Measurements from ENCODE around the gene PKD1L1.
"Not testable (repeated sequence)": the region's sequence is repeated elsewhere in the genome, so short reads cannot be mapped to it uniquely, and the experiment has no call there.

Gene PKD1L1, protein sequence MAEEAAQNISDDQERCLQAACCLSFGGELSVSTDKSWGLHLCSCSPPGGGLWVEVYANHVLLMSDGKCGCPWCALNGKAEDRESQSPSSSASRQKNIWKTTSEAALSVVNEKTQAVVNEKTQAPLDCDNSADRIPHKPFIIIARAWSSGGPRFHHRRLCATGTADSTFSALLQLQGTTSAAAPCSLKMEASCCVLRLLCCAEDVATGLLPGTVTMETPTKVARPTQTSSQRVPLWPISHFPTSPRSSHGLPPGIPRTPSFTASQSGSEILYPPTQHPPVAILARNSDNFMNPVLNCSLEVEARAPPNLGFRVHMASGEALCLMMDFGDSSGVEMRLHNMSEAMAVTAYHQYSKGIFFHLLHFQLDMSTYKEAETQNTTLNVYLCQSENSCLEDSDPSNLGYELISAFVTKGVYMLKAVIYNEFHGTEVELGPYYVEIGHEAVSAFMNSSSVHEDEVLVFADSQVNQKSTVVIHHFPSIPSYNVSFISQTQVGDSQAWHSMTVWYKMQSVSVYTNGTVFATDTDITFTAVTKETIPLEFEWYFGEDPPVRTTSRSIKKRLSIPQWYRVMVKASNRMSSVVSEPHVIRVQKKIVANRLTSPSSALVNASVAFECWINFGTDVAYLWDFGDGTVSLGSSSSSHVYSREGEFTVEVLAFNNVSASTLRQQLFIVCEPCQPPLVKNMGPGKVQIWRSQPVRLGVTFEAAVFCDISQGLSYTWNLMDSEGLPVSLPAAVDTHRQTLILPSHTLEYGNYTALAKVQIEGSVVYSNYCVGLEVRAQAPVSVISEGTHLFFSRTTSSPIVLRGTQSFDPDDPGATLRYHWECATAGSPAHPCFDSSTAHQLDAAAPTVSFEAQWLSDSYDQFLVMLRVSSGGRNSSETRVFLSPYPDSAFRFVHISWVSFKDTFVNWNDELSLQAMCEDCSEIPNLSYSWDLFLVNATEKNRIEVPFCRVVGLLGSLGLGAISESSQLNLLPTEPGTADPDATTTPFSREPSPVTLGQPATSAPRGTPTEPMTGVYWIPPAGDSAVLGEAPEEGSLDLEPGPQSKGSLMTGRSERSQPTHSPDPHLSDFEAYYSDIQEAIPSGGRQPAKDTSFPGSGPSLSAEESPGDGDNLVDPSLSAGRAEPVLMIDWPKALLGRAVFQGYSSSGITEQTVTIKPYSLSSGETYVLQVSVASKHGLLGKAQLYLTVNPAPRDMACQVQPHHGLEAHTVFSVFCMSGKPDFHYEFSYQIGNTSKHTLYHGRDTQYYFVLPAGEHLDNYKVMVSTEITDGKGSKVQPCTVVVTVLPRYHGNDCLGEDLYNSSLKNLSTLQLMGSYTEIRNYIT (N-terminal part only)

GRCh38 chr7:47948141-47948790 lies at the start of gene PKD1L1:
TSS of gene PKD1L1 (minus strand) at chr7:47948466. CDS start at chr7:47948440, 26 bp downstream.
- no peak for DNase-seq (ENCODE audit: low read depth)

- DNase-seq (ENCODE audit: low read depth), result no peak
These were observed 44.2 kb upstream of the PKD1L1 start for GRCh38 chr7:47992446-47992845.

DNA sequence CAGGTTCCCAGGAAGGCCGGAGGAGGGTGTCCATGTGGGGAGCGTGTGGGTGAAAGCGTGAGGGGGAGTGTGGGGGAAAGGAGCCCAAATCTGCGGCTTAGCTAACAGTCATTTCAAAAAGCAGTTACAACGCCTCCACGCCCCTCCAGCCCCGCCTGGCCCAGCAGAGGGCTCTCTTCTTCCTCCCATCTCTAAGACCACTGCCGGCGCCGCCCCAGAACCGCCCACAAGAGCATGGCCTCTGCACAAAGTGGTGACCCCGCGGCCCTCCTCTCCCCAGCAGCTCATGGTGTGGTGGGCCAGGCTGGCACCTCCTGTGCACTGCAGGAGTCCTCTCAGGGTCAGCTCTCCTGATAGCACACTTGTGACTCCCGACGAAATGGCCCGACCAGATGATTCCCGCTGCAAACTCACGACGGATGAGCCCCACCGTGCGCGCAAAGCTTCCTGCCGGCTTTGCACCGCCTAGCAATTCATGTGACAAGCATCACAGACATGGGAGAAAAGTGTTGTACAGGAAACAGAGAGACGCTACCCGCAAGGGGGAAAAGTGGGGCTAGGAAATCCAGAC lies 43.6 kb upstream of the PKD1L1 start:
- peak; percentile 78 for DNase-seq (ENCODE audit: low read depth)

DNA sequence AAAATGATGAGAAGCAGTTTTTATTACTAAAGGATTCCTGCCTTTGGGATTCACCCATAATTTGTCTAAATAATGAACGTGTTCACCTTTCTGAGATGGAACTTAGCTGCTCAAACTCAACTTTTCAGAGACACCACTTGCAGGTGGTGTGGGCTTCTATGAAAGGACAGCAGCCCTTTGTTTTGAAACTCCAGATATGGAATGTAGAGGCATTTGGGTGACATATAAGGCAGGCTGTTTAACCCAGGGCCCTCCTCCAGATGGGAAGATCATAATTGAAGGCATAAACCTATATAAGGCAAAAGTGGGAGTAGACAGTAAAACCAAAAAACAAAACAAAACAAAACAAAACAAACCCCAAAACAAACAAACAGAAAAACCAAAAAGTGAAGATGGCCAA lies 43.0 kb upstream of the PKD1L1 start:
- no peak for DNase-seq (ENCODE audit: low read depth)

- DNase-seq (ENCODE audit: low read depth), result no peak
These were observed 42.3 kb upstream of the PKD1L1 start for GRCh38 chr7:47990592-47990991.

- not testable (repeated sequence) for DNase-seq (ENCODE audit: low read depth)
These were observed 41.5 kb upstream of the PKD1L1 start for GRCh38 chr7:47989607-47990400.

DNA sequence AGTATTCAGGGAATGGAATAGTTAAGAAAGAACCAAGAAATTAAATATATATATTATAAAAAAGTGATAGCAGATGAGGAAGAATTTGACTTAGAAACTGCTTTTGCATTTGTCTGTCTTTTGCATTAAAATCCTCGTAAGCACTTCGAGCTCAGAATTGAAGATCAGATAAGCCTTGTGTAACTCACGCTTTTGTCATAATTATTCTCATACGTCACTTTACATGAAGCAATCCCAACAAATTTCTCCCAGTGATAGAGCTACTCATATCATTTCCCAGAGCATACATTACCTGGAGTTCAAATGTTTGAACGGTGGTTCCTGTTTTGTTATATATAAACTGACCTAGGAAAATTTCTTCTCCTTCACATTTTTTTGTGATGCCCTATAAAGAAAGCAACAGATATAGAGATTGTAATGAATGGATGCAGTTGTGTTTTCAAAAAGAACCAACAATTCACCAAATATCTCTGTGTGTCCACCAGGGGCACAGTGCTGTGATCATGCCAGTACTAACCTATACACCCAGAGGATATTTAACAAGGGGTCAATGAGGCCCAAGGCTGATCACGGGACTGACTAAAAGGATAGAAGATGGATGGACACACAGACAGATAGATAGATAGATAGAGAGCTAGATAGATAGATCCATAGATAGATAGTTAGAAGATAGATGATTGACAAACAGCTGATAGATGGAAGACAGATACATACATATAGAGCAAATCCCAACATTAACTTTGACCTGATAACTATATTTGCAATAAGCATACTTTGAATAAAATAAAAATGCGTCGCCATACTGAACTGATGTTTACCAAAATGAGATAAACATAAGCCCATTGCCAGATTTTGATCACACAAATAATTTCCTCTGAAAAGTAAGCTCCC lies 40.5 kb upstream of the PKD1L1 start:
- DNase-seq (ENCODE audit: low read depth), result no peak

GRCh38 chr7:47982610-47983009 lies 34.3 kb upstream of the PKD1L1 start:
- DNase-seq (ENCODE audit: low read depth), result no peak

DNA sequence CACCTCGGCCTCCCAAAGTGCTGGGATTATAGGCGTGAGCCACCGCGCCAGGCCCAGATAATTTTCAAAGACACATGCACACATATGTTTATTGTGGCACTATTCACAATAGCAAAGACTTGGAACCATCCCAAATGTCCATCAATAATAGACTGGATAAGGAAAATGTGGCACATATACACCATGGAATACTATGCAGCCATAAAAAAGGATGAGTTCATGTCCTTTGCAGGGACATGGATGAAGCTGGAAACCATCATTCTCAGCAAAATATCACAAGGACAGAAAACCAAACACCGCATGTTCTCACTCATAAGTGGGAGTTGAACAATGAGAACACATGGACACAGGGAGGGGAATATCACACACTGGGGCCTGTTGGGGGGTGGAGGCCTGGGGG lies 32.4 kb upstream of the PKD1L1 start:
- not testable (repeated sequence) for DNase-seq (ENCODE audit: low read depth)

- no peak for DNase-seq (ENCODE audit: low read depth)
These were observed 31.5 kb upstream of the PKD1L1 start for GRCh38 chr7:47979832-47980181.

DNA sequence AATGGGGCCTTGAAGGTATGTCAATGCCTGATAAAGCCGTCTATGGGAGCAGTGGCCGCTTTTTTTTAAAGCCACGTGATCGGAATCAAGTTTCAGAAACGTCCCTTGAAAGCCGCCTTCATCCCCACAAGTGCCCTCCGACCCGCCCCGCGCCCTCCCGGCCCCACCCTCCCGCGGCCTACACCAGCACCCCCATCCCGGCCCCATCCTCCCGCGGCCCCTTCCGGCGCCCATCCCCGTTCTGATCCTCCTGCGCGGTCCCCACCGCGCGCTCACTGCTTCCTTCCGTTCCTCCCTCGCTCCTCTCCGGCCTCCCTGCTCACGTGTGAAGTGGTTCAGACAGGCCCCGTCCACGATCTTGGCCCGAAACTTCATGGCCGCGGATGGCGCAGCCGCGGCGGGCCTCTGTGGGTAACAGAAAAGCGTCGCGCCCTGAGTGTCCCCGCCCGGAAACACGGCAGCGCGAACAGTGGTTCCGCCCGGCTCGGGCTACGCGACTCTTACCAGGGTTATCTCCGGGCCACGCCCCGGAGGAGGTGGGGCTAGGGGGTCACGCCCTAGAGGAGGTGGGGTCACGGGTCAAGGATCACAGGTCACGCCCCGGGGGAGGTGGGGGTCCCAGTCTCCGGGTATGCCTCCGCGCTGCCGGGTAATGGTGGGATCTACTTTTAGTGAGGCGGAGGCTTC lies 31.0 kb upstream of the PKD1L1 start, which contains the start of gene HUS1:
Gene HUS1 (minus strand): TSS at position 471 of the 687 bp plus-strand sequence. CDS start 96 bp downstream, at position 375.
- peak; percentile 86 for DNase-seq (ENCODE audit: low read depth)

DNA sequence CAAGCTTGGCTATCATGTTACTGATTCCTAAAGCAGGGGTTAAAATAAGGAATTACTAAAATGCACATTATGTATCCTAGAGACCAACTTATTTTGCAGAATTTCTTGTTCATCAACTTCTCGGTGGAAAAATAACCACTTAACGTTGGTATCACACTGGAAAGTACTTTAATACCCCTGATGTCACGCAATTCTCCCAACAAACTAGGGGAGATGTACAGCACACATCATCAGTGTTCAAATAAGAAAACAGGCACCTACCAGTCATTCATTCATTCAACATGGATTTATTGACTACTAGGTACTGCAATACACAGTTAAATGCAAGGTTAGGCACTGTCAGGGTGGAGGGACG lies 30.5 kb upstream of the PKD1L1 start:
- DNase-seq (ENCODE audit: low read depth), result no peak

DNA sequence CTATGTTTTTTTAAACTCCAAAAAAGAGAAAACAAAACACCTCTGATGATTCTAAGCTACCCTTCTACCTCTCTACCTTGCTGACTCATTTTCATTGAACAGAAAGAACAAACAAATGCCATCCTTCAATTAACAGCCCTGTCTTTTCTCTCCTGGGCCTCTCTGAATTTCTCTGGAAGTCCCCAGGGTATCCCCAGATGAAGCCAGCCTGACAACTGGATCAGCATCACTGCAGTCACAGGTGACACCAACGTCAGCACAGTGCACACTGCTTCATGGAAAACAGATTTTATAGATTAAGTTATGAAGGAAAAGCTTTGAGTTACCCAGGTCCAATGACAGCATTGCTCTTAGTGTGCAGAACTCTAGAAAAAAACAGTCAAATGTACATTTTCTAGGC lies 25.5 kb upstream of the PKD1L1 start:
- no peak for DNase-seq (ENCODE audit: low read depth)

DNA sequence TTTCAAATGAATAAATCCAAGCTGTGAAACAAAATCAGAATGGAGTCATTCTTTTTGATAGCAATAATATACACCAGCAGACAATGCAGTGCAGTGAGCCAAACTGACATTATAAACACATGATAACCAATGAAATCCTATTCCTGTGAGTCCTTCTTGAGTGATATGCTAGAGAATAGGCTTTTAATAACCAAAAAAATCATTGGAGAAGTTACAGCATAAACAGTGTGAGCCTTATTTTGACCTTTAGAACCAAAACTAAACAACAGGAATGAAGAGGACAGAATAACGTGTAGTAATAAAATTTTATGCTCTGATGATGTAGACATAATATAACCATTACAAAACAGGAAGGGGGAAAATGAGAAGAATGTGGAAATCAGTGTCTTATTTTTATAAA lies 22.5 kb upstream of the PKD1L1 start:
- DNase-seq (ENCODE audit: low read depth), result no peak

GRCh38 chr7:47968847-47969774 lies 20.8 kb upstream of the PKD1L1 start:
- peak; percentile 17 for DNase-seq (ENCODE audit: low read depth)

GRCh38 chr7:47967708-47968107 lies 19.4 kb upstream of the PKD1L1 start:
- DNase-seq (ENCODE audit: low read depth), result no peak

DNA sequence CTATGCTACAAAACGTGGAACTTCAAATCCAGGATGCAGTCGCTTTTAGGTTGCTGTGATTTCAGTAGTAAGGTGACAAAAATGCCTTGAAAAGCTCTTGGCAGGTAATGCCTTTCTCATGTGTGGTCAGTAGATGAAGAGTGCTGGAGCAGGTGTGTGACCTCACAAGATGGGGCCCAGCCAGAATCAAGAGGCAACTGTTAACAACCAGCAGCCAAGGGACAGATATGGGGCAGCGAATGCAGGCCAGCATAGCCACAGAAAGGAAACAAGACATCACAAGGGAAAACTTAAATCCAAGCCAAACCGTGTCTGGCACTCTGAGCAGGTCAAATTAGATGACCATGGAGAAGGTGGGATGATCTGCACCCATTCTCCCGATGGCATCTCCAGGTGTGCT lies 18.9 kb upstream of the PKD1L1 start:
- DNase-seq (ENCODE audit: low read depth), result no peak

- no peak for DNase-seq (ENCODE audit: low read depth)
These were observed 17.2 kb upstream of the PKD1L1 start for GRCh38 chr7:47965456-47965855.

Data from stimulated activated CD8-positive, alpha-beta memory T cell treated with anti-CD3 and anti-CD28 coated beads, Interleukin-12 subunit alpha, Interleukin-12 subunit beta, amount 100 ng/mL, for 1 hour (primary cell).